Adrenal gland (tissue), 5 donors: ENCODE results near the gene PTRHD1.

Experiments used
- CTCF ChIP-seq, 6 experiments: fragments of 450-650 bp in 4 of 6; fragments of 200-600 bp in 2 of 6; sonication (generic) in 1 of 6; IDR thresholded peaks; 1 replicate in 5 of 6; 2 replicates in 1 of 6; pipeline versions ENCODE4 v1.5.1 to v1.8.0; 2016 to 2021; ENCODE audit warnings: antibody characterized with exemption in 6 of 6, mild to moderate bottlenecking in 2 of 6, moderate library complexity in 1 of 6
- POLR2A ChIP-seq, 2 donors: fragments of 450-650 bp; IDR thresholded peaks; one replicate each; pipeline ENCODE4 v1.6.1; 2017; ENCODE audit warnings: antibody characterized with exemption in 2 of 2, mild to moderate bottlenecking in 2 of 2, moderate library complexity in 1 of 2
- donor health status: DM: no; HTN: no; CAD: no.

DNA sequence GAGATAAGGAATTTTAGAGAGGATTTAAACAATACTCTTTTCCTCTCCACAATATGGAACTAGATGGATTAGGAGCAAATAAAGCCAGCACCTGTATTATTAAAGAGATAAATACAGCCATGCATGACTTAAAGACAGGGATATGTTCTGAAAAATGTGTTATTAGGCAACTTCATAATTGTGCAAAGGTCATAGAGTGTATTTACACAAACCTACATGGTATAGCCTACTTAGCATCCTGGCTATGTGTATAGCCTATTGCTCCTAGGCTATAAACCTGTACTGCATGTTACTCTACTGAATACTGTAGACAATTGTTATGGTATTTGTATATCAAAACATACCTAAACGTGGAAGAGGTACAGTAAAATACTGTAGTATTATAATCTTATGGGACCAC is 53.0 kb downstream of the PTRHD1 start:
- TF ChIP-seq CTCF (IDR thresholded peaks at IDR 0.05) (no peak), POLR2A (IDR thresholded peaks at IDR 0.05) (no peak)
